GM18507 (cell line): ENCODE data around the gene ZNF558.
"Not testable (repeated sequence)": the region's sequence is repeated elsewhere in the genome, so short reads cannot be mapped to it uniquely, and the experiment has no call there.

Experiments
- DNase-seq: peaks from one replicate; pipeline ENCODE4 v3.0.0; 2011; ENCODE audit warnings: low read depth; ENCODE audit not compliant: insufficient read length; ENCODE audit errors: extremely low spot score
- FAIRE-seq: peaks from 2 replicates; lab custom pipeline; 2011; peaks lifted over from hg19 to GRCh38; lab: Jason Lieb, UNC

The ZNF558 gene

DNA sequence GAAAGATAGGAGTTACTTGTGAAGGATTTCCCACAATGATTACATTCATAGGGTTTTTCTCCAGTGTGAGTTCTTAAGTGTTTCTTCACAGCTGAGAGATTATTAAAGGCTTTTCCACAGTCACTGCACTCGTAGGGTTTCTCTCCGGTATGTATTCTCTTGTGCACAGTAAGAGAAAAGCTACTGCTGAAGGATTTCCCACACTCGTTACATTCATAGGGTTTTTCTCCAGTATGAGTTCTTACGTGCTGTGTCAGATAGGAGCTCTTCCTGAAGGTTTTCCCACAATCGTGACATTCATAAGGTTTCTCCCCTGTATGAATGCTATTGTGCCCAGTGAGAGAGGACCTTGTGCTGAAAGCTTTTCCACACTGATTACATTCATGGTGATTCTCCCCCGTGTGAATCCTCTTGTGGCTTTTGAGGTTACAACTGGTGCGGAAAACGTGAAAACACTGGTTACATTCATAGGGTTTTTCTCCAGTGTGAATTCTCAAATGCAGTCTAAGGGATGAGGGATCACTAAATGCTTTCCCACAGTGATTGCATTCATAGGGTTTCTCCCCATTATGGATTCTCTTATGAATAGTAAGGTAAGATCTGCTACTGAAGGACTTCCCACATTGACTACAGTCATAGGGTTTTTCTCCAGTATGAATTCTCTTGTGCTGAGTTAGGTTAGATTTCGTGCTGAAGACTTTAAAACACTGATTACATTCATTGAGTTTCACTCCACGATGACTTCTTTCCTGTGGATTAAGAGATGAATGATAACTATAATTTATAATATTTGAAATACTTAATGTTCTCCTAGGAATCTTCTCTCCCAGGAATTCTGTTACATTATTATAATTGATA, 20.6 kb downstream of the ZNF558 start:
- DNase-seq (no peak), FAIRE-seq (no peak)

DNA sequence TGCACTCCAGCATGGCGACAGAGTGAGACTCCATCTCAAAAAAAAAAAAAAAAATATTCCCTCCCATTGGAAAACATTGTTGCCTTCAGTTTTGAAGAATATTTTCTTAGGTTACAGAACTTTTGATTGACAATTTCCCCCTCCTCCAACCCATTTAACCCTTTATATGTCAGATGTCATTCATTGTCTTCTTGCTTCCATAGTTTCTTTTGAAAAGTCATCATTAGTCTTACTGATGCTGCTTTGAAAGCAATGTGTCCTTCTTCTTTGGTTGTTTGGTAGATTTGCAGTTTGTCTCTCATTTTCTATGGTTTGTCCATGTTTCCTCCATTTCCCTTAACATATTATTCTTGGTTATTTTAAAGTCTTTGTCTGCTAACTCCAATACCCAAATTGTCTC, 25.4 kb downstream of the ZNF558 start:
- no peak for DNase-seq

DNA sequence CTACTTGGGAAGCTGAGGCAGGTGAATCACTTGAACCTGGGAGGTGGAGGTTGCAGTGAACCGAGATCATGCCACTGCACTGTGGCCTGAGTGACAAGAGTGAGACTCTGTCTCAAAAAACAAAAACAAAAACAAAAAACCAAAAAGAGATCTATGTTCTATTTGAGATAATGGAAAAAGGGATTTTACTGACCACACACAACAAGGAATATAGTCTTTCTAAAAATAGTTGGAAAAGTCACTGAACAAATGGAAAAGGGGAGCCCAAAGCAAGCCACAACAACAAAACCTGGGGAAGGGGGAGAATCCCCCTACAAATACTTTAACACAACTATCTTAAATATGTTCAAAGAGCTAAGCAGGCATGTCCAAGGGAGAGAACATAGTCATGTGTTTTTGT, 37.3 kb downstream of the ZNF558 start:
- FAIRE-seq = no peak
- no peak for DNase-seq

More for the DNA sequence above, 25.4 kb downstream of the ZNF558 start:
- no peak for FAIRE-seq

DNA sequence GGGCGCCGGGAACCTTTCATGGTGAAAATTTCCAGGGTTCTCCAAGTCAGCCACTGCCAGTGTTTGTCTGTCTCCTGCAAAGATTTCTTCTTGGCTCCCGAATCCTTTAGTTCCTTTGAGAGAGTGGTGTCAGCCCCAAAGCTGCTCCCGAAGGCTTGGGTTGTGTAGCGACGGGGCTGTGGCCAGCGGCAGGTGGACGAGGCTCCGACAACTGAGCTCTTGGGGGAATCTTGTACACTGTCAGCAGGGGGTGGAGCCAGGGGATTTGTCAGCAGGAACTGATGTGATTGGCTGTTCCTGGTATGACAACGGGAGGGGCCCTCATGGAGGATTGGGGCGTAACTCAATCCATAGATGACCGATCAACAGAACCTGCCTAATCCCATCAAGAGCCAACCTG, 58.5 kb downstream of the ZNF558 start:
- FAIRE-seq, DNase-seq: not testable (repeated sequence)

DNA sequence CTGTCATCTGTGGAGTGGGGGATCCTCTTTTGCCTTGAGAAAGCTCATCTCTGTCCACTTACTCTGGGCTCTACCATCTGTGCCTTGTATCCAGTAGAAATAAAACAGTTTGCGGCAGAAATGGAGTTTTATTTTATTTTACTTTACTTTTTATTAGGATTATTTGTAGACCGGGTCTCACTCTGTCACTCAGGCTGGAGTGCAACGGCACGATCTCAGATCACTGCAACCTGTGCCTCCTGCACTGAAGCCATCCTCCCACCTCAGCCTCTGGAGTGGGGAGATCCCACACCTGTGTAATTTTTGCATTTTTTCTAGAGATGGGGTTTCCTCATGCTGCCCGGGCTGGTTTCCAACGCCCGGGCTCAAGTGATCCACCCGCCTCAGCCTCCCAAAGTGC, 62.8 kb downstream of the ZNF558 start:
- not testable (repeated sequence) for DNase-seq, FAIRE-seq

DNA sequence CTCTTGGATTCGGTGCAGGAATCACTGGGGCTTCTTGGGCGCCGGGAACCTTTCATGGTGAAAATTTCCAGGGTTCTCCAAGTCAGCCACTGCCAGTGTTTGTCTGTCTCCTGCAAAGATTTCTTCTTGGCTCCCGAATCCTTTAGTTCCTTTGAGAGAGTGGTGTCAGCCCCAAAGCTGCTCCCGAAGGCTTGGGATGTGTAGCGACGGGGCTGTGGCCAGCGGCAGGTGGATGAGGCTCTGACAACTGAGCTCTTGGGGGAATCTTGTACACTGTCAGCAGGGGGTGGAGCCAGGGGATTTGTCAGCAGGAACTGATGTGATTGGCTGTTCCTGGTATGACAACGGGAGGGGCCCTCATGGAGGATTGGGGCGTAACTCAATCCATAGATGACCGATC, 64.8 kb downstream of the ZNF558 start:
- DNase-seq, FAIRE-seq: not testable (repeated sequence)
